K562 (cell line): ENCODE results near the gene CFD. TPM values are rescaled to one million over a fixed set of nuclear protein-coding genes. Genes with fewer than 3 reads are reported as not detected.

Source experiments
- CBX1 ChIP-seq: sonication (generic); IDR thresholded peaks from 2 replicates; pipeline ENCODE4 v1.6.1; 2016; ENCODE audit warnings: antibody characterized with exemption, low read depth, mild to moderate bottlenecking
- ESRRB ChIP-seq: fragments of 250-450 bp; sonication (Bioruptor Pico); IDR thresholded peaks from 2 replicates; pipeline ENCODE4 v1.5.0; 2020; ENCODE audit warnings: mild to moderate bottlenecking, moderate library complexity, borderline replicate concordance
- FUS ChIP-seq: fragments of 200-400 bp; formaldehyde crosslinking; optimal IDR thresholded peaks from 2 replicates; pipeline ENCODE3; 2017; ENCODE audit warnings: low read depth, low read length
- GTF2E2 ChIP-seq: fragments of 200-800 bp; sonication (Bioruptor generic); IDR thresholded peaks from 2 replicates; pipeline ENCODE4 v1.6.1; 2016; ENCODE audit warnings: missing genetic modification characterization, missing compliant biosample characterization
- HMG20A ChIP-seq: fragments of 450-650 bp; formaldehyde crosslinking; conservative IDR thresholded peaks from 2 replicates; pipeline ENCODE4 v1.4.0; 2020; ENCODE audit warnings: mild to moderate bottlenecking, mixed read lengths
- HNRNPLL ChIP-seq: fragments of 200-400 bp; formaldehyde crosslinking; IDR thresholded peaks from 2 replicates; pipeline ENCODE4 v1.6.1; 2017; ENCODE audit warnings: low read length, low read depth, mild to moderate bottlenecking; ENCODE audit not compliant: poor library complexity, severe bottlenecking
- HNRNPUL1 ChIP-seq: fragments of 200-400 bp; formaldehyde crosslinking; IDR thresholded peaks from 2 replicates; pipeline ENCODE4 v1.6.1; 2017; ENCODE audit warnings: low read length
- IRF2 ChIP-seq: sonication (generic); formaldehyde crosslinking; IDR thresholded peaks from 2 replicates; pipeline ENCODE4 v1.8.1; 2022; ENCODE audit warnings: mild to moderate bottlenecking, missing genetic modification reagents
- MCM7 ChIP-seq, 2 experiments: fragments of 450-650 bp; IDR thresholded peaks; 2 replicates each; pipeline ENCODE4 v1.6.1; 2016 to 2018
- NR3C1 ChIP-seq: sonication (generic); formaldehyde crosslinking; IDR thresholded peaks from 2 replicates; pipeline ENCODE4 v1.8.1; 2022; ENCODE audit warnings: missing genetic modification reagents
- NR4A1 ChIP-seq, 2 experiments: fragments of 250-450 bp in 1 of 2; fragments of 450-650 bp in 1 of 2; sonication (Bioruptor Pico) in 1 of 2; IDR thresholded peaks; 2 replicates each; pipeline versions ENCODE4 v1.4.0 to v1.6.1; 2016 to 2020; ENCODE audit warnings: mild to moderate bottlenecking in 2 of 2, missing compliant biosample characterization in 1 of 2, missing genetic modification characterization in 1 of 2, moderate library complexity in 1 of 2
- PHF21A ChIP-seq: fragments of 450-650 bp; IDR thresholded peaks from 2 replicates; pipeline ENCODE4 v1.6.1; 2017; ENCODE audit warnings: low read depth, borderline replicate concordance
- TAF15 ChIP-seq: fragments of 200-400 bp; formaldehyde crosslinking; IDR thresholded peaks from 2 replicates; pipeline ENCODE4 v1.6.1; 2017; ENCODE audit warnings: mild to moderate bottlenecking, low read depth, low read length, moderate library complexity
- TCF7 ChIP-seq: sonication (generic); IDR thresholded peaks from 2 replicates; pipeline ENCODE4 v1.6.1; 2016; ENCODE audit warnings: antibody characterized with exemption, borderline replicate concordance
- TCF7L2 ChIP-seq: fragments of 150-350 bp; IDR thresholded peaks from 2 replicates; pipeline ENCODE4 v1.6.1; 2016; ENCODE audit warnings: low read depth, mild to moderate bottlenecking, low read length, moderate library complexity
- ZC3H4 ChIP-seq: sonication (generic); formaldehyde crosslinking; IDR thresholded peaks from 2 replicates; pipeline ENCODE4 v1.9.0; 2021; ENCODE audit warnings: missing genetic modification reagents, borderline replicate concordance
- ZNF12 ChIP-seq: sonication (generic); formaldehyde crosslinking; IDR thresholded peaks from 2 replicates; pipeline ENCODE4 v1.4.0; 2020; ENCODE audit warnings: mild to moderate bottlenecking, missing genetic modification reagents
- polyA plus RNA-seq, 8 experiments: library from polyadenylated mRNA; depleted of rRNA in 4 of 8; stranded (reverse) in 5 of 8; unstranded in 3 of 8; fragments of >200 nt; fragmentation: Nextera tagmentation in 2 of 8; fragmentation: Illumina TruSeq in 1 of 8; extraction: Ambion mirVana in 2 of 8; extraction: Trizol in 1 of 8; gene quantifications; 2 replicates each; pipeline versions ENCODE4 v1.2.1 to v1.2.3, GENCODE V29; 2011 to 2014; ENCODE audit warnings: inconsistent platforms in 1 of 8, missing spikeins in 1 of 8
- total RNA-seq, 7 experiments: library from RNA; depleted of rRNA in 6 of 7; stranded (reverse); fragments of >200 nt in 6 of 7; fragmentation: Illumina TruSeq in 2 of 7; extraction: Trizol in 2 of 7; gene quantifications; 2 replicates each; pipeline versions ENCODE4 v1.2.1 to v1.2.3, GENCODE V29; 2011 to 2021; ENCODE audit warnings: low replicate concordance in 1 of 7
- TF ChIP-seq, protein P1 (sequence below): fragments of 450-650 bp; IDR thresholded peaks from 2 replicates; pipeline ENCODE4 v1.6.1; 2016; ENCODE audit warnings: missing biosample characterization, missing genetic modification characterization
- TF ChIP-seq, protein P2 (sequence below): sonication (generic); formaldehyde crosslinking; IDR thresholded peaks from 2 replicates; pipeline ENCODE4 v1.8.0; 2023; ENCODE audit warnings: mild to moderate bottlenecking, missing genetic modification reagents
- TF ChIP-seq, protein P3 (sequence below): fragments of 250-450 bp; sonication (Bioruptor Pico); IDR thresholded peaks from 2 replicates; pipeline ENCODE4 v1.4.0; 2020; ENCODE audit warnings: mild to moderate bottlenecking, moderate library complexity

The CFD gene
- total and polyA plus RNA-seq, 9 of the 15 experiments (the other 6 are each of a cell fraction or from before 2014, with no cell fraction given), result 0.52 to 59.4 (median 7.6) TPM

DNA sequence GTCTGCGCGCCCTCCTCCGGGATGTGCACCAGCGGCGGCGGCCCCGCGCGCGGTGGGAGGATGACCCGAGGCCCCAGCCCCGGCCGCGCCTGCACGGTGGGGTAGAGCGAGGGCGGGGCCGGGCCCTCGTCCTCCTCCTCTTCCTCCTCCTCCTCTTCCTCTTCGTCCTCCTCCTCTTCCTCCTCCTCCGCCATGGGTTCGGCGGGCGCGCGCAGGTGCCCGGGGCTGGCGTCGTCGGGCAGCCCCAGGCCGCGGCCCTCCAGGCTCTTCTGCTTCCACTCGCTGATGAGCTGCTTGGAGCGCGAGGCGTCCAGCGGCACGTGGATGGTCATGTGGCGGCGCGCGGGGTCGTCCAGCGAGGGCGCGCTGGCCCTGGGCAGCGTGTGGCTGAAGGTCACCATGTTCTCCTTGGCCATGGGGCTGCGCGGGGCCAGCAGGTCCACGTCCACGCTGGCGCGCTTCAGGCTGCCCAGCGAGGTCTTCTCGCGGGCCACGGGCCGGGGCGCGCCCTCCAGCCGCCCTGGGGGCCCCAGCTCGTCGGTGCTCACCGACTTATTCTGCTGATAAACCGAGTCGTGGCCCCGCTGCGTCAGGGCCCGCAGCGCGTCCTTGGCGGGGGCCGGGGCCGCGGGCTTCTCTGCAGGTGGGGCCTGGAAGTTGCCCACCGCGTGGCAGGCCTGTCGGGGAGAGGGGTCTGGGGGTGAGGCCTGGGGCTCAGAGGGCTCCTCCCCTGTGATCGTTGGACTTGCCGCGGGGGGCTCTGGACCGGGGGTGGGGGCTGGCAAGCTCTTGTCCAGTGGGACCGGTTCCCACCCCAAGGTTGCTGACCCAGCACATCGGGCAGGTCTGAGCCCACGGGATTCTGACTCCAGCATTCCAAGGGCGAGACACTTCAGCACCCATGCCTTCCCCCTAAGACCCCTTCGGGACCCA lies 46.0 kb upstream of the CFD start (continued):
- TF ChIP-seq, protein P1, sequence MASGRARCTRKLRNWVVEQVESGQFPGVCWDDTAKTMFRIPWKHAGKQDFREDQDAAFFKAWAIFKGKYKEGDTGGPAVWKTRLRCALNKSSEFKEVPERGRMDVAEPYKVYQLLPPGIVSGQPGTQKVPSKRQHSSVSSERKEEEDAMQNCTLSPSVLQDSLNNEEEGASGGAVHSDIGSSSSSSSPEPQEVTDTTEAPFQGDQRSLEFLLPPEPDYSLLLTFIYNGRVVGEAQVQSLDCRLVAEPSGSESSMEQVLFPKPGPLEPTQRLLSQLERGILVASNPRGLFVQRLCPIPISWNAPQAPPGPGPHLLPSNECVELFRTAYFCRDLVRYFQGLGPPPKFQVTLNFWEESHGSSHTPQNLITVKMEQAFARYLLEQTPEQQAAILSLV, result no peak
- no peak for TF ChIP-seq ZC3H4
- TF ChIP-seq ZNF12 (CRISPR knock-in tag), result no peak
- TF ChIP-seq MCM7 (IDR thresholded peaks at IDR 0.05), result no peak
- peak; percentile 63; the same call in 1 of the 2 replicates for TF ChIP-seq CBX1
- TF ChIP-seq IRF2 (CRISPR knock-in tag), result no peak
- TF ChIP-seq TCF7, result no peak
- TF ChIP-seq, protein P2, sequence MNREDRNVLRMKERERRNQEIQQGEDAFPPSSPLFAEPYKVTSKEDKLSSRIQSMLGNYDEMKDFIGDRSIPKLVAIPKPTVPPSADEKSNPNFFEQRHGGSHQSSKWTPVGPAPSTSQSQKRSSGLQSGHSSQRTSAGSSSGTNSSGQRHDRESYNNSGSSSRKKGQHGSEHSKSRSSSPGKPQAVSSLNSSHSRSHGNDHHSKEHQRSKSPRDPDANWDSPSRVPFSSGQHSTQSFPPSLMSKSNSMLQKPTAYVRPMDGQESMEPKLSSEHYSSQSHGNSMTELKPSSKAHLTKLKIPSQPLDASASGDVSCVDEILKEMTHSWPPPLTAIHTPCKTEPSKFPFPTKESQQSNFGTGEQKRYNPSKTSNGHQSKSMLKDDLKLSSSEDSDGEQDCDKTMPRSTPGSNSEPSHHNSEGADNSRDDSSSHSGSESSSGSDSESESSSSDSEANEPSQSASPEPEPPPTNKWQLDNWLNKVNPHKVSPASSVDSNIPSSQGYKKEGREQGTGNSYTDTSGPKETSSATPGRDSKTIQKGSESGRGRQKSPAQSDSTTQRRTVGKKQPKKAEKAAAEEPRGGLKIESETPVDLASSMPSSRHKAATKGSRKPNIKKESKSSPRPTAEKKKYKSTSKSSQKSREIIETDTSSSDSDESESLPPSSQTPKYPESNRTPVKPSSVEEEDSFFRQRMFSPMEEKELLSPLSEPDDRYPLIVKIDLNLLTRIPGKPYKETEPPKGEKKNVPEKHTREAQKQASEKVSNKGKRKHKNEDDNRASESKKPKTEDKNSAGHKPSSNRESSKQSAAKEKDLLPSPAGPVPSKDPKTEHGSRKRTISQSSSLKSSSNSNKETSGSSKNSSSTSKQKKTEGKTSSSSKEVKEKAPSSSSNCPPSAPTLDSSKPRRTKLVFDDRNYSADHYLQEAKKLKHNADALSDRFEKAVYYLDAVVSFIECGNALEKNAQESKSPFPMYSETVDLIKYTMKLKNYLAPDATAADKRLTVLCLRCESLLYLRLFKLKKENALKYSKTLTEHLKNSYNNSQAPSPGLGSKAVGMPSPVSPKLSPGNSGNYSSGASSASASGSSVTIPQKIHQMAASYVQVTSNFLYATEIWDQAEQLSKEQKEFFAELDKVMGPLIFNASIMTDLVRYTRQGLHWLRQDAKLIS (CRISPR knock-in tag), result no peak
- no peak for TF ChIP-seq HNRNPUL1
- TF ChIP-seq FUS, result peak; percentile 81
- no peak for TF ChIP-seq ESRRB
- TF ChIP-seq TAF15, result no peak
- TF ChIP-seq PHF21A, result no peak
- no peak for TF ChIP-seq GTF2E2
- TF ChIP-seq, protein P3, sequence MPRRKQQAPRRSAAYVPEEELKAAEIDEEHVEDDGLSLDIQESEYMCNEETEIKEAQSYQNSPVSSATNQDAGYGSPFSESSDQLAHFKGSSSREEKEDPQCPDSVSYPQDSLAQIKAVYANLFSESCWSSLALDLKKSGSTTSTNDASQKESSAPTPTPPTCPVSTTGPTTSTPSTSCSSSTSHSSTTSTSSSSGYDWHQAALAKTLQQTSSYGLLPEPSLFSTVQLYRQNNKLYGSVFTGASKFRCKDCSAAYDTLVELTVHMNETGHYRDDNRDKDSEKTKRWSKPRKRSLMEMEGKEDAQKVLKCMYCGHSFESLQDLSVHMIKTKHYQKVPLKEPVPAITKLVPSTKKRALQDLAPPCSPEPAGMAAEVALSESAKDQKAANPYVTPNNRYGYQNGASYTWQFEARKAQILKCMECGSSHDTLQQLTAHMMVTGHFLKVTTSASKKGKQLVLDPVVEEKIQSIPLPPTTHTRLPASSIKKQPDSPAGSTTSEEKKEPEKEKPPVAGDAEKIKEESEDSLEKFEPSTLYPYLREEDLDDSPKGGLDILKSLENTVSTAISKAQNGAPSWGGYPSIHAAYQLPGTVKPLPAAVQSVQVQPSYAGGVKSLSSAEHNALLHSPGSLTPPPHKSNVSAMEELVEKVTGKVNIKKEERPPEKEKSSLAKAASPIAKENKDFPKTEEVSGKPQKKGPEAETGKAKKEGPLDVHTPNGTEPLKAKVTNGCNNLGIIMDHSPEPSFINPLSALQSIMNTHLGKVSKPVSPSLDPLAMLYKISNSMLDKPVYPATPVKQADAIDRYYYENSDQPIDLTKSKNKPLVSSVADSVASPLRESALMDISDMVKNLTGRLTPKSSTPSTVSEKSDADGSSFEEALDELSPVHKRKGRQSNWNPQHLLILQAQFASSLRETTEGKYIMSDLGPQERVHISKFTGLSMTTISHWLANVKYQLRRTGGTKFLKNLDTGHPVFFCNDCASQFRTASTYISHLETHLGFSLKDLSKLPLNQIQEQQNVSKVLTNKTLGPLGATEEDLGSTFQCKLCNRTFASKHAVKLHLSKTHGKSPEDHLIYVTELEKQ (CRISPR knock-in tag), result no peak
- peak; percentile 10 for TF ChIP-seq HNRNPLL
- TF ChIP-seq TCF7L2, result no peak
- TF ChIP-seq HMG20A (CRISPR knock-in tag), result no peak
- TF ChIP-seq NR4A1 (CRISPR knock-in tag; IDR thresholded peaks at IDR 0.05), result no peak
- TF ChIP-seq NR4A1 (tag; IDR thresholded peaks at IDR 0.05), result no peak
- TF ChIP-seq NR3C1, result no peak
